Stimulated activated CD4-positive, alpha-beta T cell treated with anti-CD3 and anti-CD28 coated beads, Interleukin-4, amount 100 ng/mL, for 4 hours (primary cell): ENCODE results near the gene CHTF8.

ENCODE experiments used
- DNase-seq, 2 experiments: peaks; one replicate each; pipeline ENCODE4 v3.0.0-alpha.2; 2020

Gene CHTF8

DNA sequence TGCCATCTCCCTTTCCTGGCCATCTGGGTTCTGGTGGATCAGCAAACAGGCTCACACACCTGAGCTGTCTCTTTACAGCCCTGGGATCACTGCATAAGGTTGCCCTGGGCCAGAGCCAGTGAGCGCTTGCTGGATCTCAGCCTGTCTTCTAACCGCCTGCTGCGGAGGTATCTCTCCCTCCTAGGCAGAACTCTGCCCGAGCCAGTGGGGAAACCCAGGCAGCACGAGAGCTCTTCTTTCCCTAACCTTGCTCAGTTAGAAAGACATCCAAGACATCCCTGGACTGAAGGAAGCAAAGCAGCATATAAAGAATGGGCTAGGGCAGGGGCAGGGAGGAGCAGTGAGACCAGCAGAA, 20.5 kb downstream of the CHTF8 start:
- DNase-seq: no peak

DNA sequence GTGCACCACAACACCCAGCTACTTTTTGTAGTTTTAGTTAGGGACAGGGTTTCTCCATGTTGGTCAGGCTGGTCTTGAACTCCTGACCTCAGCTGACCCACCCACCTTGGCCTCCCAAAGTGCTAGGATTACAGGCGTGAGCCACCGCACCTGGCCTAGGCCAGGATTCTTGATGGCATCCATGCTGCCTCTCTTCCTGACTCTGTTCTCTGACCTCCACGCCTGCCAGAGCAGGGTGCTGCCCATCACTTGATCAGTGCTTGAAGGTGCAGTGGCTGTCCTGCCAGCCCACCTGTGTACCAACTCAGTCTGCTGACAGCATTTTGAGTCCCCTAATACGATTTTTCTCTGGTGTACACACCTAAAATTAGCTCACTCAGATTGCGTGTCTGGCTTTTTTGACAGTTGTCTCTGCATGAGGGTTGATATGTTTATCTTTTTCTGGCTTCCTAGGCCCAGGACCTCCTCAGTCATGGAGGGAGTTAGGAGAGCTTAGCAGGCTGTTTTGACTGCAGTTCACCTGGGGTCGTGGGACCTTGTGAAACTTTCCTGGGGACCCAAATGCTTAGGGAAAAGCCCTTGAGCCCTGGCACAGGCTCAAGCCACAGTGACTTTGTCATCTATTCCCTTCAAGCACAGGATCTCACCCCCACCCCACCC, 21.0 kb downstream of the CHTF8 start:
- DNase-seq: no peak

DNA sequence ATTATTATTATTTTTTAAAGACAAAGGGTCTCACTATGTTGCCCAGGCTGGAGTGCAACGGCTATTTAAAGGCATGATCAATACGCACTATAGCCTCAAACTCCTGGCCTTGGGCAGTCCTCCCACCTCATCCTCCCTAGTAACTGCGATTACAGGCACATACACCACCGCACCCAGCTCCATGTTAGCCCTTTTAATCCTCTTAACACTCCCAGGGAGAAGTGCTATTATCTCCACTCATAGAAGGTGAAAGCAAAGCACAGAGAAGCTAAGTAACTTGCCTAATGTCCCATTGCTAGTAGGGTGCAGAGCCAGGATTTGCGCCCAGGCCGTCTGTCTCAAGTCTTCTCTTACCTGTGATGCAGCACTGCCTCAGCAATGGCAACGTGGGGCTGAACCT, 22.0 kb downstream of the CHTF8 start:
- no peak for DNase-seq

DNA sequence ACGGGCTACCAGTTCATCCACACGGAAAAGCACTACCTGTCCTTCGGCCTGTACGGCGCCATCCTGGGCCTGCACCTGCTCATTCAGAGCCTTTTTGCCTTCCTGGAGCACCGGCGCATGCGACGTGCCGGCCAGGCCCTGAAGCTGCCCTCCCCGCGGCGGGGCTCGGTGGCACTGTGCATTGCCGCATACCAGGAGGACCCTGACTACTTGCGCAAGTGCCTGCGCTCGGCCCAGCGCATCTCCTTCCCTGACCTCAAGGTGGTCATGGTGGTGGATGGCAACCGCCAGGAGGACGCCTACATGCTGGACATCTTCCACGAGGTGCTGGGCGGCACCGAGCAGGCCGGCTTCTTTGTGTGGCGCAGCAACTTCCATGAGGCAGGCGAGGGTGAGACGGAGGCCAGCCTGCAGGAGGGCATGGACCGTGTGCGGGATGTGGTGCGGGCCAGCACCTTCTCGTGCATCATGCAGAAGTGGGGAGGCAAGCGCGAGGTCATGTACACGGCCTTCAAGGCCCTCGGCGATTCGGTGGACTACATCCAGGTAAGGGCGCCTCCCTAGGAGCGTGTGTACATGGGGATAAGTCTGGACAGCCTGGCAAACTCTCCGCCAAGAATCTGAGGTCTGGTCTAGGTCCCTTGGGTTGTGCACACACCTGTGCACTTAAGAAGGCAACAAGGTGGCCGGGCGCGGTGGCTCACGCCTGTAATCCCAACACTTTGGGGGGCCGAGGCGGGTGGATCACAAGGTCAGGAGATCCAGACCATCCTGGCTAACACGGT, 22.7 kb downstream of the CHTF8 start:
- no peak for DNase-seq

DNA sequence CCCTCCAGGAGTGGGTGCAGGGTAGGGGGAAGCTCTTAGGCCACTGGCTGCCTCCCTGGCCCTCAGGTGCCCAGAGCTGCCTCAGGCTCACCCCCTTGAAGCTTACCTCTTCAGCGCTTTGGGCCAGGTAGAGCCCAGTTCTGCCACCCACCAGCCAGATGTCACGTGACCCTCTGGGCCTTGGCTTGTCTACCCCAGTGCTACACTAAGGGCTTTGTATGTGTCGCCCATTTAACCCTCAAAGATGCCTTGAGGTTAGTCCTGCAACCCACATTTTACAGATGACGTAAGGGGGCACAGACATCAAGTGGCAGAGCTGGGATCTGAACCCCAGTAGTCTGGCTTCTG, 23.5 kb downstream of the CHTF8 start:
- DNase-seq: no peak

DNA sequence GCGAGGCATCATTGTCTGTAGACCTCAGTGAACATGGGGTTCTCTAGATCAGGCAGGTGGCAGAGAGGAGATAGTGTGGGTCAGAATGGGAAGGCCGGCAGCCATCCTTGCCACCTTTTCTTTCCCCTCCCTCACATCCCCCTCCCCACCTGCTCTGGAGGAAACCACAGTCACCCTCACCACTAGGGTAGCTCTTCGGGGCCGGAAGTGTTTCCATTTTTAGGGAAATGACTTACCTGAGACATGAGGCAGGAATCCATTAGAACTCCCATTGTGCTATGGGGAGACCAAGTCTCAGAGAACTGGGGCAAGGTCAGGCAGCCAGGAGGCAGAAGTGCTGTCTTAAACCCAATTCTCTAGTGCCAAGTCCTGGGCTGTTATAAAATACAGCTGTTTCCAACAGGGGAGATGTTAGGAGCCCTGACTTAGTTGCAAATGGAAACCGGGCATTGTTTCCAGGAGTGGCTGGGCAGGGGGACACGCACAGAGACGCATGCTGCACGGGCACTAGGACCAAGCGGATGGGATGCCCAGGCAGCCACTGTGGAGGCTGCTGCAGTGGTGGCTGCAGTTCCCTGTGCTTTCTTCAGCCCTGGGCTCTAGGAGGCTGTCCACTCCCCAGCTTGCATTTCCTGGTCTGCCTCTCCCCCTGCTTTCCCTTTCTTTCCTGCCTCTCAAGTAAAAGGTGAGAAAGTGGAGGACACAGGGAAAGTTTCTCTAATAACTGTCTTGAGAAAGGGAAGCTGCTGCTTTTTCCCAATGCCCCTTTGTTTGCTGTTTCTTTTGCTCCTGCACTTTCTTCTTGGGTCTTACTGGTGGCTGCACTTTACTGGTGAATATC, 24.1 kb downstream of the CHTF8 start:
- no peak for DNase-seq

DNA sequence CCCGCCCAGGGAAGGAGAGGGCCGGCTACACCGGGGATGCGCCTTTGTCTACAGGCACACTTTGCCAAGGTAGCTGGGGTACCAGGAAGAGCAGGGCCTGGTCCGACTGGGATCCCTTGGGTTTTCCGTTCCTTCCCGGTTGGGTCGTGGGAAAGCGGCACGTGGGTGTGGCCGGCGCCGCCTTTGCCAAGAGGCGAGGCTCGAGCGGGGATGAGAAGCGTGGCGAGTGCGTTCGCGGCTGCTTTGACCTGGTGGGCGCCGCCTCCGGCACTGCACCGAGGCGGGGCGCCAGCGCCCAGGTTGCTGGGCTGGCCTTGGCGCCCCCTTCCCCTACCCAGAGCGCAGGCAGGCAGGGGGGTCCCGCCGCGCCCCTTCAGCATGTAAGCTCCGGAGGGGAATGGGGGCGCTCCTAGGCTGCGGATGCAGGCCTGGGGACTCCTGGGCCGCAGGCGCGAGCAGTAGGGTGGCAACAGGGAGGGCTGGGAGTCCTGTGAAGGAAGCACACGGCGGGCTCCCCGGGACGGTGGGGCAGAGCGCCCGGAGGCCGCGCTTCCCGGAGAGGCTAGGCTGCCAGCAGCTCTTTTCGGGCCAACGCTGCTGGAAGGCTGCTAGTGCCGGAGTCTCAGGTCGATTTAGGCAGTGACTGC, 24.9 kb downstream of the CHTF8 start:
- no peak for DNase-seq

DNA sequence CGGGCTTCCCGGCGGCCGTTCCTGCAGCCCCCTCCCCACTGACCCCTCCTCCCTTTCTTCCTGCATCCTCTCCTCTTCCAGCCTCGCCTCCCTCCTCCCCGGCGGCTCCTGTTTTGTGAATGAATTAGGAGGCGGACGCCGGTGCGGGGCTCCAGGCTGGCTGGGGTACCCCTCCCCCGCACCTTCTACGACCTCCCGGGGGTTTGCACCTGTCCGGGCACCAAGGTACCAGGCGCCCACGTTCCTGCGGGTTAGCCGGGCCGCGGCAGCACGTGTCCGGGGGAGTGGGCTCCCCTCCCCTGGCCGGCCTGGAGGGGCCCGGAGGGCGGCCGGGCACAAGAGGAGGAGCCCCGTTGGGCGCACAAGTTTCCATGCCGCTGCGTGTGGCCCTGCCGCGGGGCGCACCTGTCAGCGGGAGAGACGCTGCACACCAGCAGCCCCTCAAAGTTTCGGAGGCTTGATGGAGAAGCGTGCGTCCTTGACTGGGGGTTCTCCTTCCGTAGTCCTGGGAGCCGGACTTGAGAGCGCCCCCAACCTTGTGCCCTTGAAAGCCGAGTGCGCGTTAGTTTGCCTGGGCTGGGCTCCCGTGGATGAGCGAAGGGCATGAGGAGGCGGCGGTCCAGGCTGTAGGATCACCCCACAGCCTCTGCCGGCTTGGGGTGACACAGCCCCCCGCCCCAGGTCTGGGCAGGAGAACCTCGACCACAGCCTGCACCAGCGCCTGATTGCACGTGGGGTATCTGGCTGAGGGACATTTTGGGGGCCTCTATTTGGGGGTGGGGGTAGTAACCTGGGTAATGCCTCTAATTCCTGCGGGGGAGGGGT, 25.7 kb downstream of the CHTF8 start:
- DNase-seq: no peak

DNA sequence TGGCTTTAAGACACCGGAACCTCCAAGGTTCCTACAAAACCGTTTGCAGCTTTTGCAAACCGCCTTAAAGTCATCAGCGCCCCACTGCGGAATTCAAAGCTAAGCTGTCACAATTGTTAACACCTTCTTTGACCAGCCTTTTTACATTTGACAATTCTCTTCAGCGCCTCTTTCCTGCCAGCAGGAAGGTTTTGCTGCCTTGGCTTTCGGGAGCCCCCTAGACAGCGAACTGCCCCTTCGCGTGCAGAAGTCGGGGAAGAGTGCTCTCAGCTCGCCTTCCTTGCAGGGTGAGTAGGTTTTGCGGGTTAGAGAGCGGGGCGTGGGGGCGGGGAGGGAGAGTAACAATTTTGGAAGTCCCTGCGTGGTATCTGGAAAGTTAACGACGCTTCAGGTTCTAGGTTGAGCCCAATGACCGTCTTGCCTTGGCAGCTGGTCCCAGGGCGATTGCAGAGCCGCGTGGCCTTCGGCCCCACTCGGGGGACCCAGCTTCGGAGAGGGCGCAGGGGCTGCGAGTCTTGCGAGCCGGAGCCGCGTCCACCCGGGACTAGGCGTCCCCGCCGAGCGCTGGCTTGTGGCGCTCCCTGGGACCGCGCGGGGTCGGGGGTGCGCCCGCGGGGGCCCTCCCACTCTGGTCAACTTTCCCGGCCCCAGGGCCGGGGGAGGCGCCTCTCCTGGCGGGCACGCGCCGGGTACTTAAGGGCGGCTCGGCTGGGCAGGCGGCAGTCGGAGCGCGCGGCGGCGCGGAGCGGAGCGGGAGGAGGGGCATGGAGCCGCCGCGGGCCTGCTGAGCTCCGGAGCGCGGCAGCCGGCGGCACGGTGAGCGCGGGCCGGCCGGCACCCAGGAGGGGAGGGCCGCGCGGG, 26.7 kb downstream of the CHTF8 start, which contains the start of gene HAS3:
HAS3 (plus strand) TSS at position 153 of the 861 bp plus-strand sequence. CDS start 3,743 bp downstream, outside the sequence.
- DNase-seq: peak in 1 of 2 experiments; percentile 36

DNA sequence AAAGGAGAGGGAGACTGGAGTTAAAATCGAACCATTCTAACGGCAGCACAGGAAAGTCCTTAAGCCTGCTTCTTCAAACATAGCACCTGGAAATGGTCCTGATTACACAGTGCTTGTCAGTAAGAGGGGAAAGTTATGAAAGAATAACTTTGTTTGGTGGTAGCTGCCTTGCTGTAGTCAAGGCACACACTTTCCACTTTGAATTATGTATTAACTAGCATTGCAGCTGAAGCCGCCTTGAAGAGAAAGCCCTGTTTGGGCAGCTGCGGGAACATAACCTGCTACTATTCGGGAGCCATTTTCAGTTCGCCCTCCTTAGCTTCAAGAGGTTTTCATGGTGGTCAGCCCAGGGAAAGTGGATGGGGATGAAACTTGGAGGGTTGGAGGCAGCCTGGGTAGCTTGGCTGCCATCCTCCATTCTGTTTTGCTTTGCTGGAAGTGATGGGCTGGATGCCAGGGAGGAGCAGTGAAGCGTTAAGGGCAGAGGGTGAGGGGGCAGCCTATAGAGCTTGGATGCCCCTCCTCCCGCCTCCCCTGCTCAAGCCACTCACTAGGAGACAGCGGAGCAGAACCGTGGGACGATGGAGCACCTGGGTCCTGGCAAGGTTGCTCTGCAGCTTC, 32.2 kb downstream of the CHTF8 start:
- no peak for DNase-seq

DNA sequence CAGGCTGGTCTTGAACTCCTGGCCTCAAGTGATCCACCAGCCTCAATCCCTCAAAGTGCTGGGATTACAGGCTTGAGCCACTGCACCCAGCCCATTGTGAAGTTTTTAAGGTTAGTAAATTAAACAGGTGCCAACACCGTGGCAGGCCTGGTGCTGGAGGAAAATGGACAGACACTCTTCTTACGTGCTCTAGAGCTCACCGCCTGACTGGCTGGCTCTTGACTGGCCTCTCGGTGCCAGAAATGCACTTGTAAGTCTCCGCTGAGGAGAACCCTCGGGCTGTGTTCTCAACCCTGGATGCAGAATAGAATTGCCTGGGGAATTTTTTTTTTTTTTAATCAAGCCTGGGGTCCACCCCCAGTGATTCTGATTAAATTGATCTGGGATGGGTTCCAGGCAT, 37.2 kb downstream of the CHTF8 start:
- DNase-seq: no peak

DNA sequence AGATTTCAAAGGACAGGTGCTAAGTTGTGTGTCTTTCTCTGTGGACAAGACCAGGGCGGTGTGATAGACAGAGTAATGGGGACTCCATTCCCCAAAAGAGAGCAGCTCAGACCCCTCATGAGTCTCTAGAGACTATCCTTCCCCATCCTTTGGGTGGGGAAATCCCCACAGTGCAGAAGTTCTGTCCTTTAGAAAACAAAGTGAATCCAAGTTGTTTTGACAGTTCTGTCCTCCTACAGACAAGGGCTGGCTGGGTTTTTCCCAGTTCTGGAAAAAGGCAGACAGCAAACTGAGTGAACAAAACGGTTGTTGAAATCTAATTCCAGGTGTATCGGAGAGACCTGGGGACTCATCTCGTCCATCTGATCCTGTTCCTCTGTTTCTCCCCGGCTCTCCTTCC, 37.9 kb downstream of the CHTF8 start:
- DNase-seq: no peak

DNA sequence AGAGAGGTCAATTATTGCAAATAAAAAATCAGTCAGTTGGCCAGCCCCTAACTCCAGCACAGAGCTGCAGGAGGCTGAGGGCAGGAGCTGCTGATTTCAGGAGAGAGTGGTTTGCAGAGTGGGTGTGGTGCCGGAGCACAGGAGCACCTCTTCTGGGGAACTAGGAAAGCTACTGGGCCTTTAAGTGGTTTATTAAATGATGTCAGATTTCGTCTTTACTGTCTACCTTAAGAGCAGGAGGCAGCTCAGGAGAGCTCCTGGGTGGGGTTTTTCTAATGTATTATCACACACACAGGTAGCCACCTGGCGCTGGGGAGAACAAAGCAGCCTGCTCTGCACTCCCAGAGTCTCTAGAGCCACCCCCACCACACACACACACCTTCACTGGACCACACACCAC, 38.4 kb downstream of the CHTF8 start:
- no peak for DNase-seq

DNA sequence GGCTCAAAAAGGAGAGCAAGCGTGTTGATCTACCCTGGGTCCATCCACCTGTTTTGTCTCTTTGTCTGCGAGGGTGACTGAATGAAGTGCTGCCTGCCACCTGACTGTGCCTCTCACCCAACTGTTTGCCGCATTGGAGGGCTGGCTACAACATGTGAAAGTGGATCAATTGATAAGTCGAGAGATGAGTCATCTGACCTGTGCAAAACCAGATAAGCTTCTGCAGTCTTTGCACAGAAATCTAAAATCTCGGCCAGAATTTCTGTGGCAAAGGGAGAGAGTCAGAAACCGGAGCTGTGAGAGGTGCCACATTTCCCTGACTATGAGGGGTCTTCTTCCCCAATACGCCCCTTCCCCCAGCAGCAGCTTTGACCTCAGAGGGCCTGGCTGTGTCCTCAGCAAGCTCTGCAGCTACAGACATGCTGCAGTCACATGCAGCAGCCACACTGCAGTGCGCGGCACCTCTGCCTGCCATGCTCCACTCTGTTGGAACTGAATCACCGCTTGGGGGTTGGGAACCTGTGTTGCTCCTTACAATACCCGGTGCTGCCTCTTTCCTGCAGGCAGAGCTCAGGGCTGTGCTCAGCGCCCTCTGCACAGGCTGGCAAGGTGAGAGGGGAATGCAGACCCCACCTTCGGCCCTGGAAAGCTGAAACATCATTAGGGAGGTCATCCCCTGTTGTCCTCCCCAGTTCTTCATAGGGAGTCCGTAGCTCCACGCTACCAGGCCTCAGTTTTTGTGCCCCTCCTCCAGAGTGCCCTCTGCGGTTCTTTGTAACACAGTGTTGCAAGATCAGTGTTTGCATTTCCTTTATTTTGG, 43.1 kb downstream of the CHTF8 start:
- no peak for DNase-seq

DNA sequence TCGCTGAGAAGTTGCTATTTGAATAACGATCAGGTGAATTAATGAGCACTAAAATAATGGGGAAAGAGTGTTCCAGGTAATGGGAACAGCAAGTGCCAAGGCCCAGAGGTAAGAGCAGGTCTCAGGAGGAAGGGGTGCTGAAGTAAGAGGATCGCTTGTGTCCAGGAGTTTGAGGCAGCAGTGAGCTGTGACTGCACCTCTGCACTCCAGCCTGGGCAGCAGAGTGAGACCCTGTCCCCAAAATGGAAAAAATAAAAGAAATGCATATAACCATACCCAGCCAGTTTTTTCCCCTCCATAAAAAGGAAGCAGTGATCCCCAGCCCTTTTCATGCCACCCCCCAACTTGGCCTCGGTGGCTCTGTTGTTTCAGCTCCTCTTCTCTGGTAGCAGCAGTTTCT, 43.7 kb downstream of the CHTF8 start:
- DNase-seq: no peak

DNA sequence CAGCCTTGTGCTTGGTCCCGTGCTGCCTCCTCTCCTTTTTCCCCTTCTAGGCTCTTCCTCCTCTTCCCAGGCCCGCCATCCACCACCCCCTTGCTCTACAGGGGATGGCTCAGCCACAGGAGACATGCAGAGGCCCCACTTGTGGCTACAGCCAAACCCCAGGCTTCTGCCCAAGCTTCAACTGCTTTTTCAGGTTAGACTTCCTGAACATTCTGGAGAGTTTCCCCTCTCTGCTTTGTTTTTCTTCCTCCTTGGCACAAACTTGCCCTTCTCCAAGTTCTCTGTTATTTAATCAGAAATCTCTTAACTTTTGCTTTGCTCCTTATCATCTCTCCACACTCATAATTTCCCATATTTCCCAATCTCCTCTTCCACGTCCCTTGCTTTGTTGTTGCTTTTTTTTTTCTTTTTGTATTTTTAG, 45.2 kb downstream of the CHTF8 start:
- no peak for DNase-seq

DNA sequence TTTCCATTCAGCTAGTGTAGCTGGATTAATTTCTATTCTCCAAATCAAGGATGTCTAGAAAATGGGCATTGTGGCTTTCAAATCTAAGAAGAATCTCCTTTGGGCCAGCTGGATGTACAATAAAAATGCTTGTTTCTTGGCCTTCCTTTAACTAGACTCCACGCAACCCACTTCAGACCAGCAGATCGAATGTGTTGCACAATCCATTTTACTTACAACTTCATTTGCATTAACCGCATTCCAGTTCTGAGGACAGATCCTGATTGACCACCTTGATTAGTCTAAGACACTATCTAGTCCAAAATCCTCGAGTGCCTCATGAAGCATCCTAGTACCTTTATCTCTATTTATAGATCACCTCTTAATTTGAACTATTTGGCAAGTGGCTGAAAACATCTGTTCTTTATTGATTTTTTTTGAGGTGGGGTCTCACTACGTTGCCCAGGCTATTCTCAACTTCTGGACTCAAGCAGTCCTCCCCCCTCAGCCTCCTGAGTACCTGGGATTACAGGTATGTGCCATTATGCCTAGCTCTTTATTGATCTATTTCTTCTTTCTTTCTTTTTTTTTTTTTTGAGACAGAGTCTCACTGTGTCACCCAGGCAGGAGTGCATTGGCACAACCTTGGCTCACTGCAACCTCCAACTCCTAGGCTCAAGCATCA, 47.2 kb downstream of the CHTF8 start:
- DNase-seq: no peak

DNA sequence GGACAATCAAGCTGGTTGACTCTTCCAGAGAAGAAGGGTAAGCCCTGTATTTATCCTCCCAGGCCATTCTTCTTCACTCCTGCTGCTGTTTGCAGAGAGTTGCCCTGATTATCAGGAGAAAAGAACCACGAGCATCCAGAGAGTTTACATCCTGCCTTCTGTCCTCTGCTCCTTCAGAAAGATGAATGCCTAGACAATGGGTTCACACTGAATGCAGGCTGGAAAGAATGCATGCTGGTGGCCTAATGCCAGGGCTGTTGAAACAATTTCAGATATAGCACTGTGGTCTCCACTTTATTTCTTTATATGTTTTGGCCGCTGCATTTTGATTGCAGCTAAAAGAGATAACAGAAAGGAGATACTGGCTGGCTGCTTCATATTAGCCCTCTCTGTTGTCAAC, 48.1 kb downstream of the CHTF8 start:
- no peak for DNase-seq

DNA sequence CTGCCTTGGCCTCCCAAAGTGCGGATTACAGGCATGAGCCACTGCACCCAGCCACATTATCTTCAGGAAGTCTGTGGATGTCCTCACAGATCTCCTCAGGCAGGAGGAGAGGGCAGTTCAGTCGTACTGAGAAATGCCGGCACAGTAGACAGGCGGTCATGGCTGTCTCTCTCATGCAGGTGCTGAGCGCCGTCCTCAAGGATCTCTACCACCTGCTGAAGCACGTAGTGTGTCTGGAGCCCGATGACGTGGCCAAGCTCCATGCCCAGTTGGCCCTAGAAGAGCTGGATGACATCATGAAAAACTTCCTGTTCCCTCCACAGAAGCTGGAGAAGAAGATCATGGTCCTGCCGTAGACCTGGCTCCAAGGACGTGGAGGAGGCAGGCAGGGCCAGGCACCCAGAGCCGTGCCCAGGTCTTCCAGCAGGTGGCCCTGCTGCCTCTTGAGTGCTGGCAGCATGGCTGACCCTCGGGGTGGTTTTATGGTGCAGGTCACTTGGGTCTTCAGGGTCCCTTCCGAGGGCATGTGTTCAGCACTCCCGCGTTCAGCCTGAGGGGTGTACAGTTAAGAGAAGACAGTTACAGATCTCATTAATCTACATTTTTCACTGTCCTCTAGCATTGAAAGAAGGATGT, 49.0 kb downstream of the CHTF8 start:
- DNase-seq: no peak
